NCI-H2107 treated with DMSO at 0.1 percent for 48 hours (cell line): ENCODE measurements around the gene PCBP3.
"Not testable (repeated sequence)": the region's sequence is repeated elsewhere in the genome, so short reads cannot be mapped to it uniquely, and the experiment has no call there.

Experiments
- DNase-seq: peaks from one replicate; lab custom pipeline; 2025; ENCODE audit not compliant: unreplicated experiment; lab: John Stamatoyannopoulos, UW

The PCBP3 gene

GRCh38 chr21:45669382-45669781, 25.9 kb downstream of the PCBP3 start:
- no peak for DNase-seq

DNA sequence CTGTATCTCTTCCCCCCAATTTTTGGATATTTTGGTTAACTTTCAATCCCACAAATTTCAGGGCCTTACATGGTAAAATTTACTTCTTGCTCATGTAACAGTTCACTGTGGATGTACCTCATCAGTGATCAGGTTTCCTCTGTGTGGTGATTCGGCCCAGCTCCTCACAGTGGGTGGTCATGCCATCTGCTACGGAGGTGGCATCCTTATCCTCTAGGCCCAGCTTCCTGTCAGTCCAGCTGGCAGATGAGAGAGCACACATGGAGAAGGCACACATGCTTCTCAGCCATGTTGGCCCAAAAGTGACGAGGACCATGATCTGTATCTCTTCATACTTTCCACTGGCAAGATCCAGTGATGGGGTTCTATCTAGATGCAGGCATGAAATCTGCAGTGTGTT, 27.2 kb downstream of the PCBP3 start:
- DNase-seq = no peak

GRCh38 chr21:45678790-45679189, 35.3 kb downstream of the PCBP3 start:
- not testable (repeated sequence) for DNase-seq

DNA sequence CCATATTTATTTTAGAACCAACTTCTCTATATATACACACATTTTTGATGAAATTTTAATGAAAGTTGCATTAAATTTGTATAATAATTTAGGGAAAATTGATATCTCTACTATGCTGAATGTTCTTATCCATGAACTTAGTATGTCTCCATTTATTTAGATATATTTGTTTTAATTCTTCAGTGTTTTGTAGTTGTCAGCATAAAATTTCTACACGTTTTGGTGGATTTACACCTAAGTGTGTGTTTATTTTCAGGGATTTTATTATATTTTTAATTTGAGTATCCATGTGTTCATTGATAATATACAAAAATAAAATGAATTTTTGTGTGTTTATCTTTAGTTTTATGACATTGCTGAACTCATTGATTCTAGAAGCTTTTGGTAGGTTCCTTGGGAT, 36.7 kb downstream of the PCBP3 start:
- DNase-seq = no peak

GRCh38 chr21:45695086-45695485, 51.6 kb downstream of the PCBP3 start:
- no peak for DNase-seq

GRCh38 chr21:45698493-45699184, 55.1 kb downstream of the PCBP3 start:
- no peak for DNase-seq

DNA sequence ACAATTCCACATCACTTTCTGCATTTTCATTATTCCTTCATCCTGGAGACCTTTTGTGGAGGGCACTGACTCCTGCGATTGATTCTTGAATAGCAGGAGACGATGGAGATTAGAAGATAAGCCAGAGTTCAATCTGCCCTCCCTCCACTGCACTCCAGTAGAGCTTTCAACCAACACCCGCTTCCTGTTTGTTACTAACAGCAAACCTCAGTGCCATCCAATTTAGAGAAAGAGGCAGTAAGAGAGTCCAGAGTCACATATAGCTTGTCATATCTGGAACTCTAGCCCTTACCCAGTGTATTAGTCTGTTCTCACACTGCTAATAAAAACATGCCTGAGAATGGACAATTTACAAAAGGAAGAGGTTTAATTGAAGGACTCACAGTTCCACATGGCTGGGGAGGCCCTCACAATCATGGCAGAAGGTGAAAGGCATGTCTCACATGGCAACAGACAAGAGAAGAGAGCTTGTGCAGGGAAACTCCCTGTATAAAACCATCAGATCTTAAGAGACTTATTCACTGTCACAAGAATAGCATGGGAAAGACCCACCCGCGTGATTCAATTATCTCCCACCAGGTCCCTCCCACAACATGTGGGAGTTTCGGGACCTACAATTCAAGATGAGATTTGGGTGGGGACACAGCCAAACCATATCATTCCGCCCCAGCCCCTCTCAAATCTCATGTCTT, 55.9 kb downstream of the PCBP3 start:
- no peak for DNase-seq

DNA sequence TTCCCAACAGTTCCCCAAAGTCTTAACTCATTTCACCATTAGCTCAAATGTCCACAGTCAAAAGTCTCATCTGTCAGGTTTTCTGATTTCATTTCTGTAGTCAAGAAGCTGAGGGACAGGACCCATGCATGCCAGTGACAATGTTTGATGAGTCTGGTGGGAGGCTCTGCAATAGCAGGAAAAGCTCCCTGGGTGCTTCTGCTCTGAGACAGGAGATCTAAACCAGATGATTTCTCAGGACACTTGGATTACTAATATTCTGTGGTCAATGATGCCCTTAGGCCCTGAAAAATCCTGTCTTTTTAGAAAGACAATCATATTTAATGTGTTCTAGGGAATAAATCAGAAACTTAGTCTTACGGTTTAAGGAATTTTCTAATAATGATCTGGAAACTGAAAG, 56.4 kb downstream of the PCBP3 start:
- no peak for DNase-seq

DNA sequence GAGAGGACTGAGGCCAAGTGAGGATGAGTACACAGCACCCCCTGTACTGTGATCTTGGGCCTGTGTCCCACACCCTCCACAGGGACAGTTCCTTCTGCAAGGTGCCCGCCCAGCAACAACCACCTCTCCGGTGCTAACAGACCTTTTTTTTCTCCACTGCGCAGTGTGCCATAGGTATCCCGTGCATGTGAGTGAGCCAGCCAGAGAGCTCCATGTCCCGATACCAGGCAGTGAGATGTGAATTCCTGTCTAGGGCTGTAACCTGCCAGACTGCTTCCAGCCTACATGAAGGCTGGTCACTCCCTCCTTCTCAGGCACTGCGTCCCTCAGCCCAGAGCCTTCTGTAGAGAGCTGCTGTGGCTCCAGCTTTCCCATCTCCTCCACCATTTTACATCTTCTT, 56.9 kb downstream of the PCBP3 start:
- no peak for DNase-seq

DNA sequence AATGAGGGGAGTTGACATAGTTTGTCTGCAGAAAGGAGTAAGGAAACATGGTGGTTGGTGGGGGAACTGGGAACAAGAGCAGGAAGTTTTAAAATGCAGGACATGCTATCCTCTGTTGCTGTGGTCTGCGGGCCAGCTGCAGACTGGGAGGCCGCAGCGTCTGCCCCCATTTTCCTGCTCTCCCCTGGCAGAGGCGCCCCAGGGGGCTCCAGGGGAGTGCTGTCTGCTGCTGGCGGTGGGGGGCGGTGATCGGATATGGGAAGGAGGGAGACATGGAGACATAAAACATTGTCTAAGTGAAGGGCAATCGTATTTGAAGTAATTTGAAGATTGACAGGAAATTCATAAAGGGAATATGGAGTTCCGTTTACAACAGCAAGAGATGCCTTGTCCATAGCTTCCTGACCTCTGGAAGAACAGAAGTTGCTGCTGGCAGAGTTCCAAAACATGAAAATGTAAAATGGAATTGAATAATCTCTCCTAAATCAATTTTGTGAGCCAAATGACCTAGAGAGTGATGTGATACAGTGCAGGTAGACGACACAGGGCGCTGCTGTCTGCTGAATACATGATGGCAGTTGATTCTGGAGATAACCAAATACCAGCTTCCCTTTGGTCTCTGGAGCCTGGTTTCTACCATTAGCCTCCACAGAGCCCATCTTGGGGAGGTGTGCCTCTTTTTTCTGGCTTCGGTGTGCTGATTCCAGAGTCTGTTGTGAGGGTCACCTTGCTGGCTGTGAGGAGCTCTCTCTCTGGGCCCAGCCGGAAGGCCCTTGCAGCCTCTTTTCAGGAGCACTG, 61.0 kb downstream of the PCBP3 start:
- no peak for DNase-seq

DNA sequence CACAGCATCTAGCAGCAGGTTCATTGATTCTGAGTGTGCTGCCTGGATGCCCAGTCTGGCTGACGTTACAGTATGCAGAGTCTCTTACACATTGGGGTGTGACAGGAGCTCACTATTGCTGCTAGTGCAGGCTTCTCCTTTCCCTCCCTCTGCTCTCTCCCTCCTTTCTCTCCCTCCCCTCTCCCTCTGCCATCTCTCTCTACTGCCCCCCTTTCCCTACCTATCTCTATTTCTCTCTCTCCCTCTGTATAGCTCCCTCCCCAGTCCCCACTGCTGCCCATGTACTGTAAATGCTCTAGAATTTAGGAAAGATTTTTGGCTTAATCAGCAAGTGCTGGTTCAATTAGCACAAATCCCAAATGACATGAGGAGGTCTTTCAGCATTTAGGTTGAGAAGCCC, 62.8 kb downstream of the PCBP3 start:
- no peak for DNase-seq

- no peak for DNase-seq
Observed at GRCh38 chr21:45709173-45709572, 65.6 kb downstream of the PCBP3 start.

- DNase-seq = no peak
Observed at GRCh38 chr21:45709696-45710268, 66.3 kb downstream of the PCBP3 start.

- not testable (repeated sequence) for DNase-seq
Observed at GRCh38 chr21:45710306-45710705, 66.8 kb downstream of the PCBP3 start.

- DNase-seq = no peak
Observed at GRCh38 chr21:45713613-45714012, 70.1 kb downstream of the PCBP3 start.

- no peak for DNase-seq
Observed at GRCh38 chr21:45715441-45715840, 71.9 kb downstream of the PCBP3 start.

GRCh38 chr21:45718413-45718812, 74.9 kb downstream of the PCBP3 start:
- DNase-seq = no peak

DNA sequence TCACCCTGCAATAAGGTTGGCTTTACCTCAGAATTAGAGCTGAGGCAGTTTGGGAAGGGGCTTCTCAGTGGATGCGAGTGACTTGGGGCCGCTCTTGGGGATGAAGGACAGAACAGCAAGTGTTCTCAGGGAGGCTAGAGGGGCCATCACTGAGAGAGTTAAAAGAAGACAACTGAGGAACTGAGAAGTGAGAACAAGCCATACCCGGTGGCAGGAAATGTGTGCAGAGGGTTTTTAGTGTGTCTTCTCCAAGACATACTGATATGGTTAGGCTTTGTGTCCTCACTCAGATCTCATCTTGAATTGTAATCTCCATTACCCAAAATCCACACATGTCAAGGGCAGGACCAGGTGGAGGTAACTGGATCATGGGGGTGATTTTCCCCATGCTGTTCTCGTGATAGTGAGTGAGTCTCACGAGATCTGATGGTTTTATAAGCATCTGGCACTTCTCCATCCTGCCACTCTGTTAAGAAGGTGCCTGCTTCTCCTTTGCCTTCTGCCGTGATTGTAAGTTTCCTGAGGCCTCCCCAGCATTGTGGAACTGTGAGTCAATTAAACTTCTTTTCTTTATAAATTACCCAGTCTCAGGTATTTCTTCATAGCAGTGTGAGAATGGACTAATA, 75.8 kb downstream of the PCBP3 start:
- no peak for DNase-seq

DNA sequence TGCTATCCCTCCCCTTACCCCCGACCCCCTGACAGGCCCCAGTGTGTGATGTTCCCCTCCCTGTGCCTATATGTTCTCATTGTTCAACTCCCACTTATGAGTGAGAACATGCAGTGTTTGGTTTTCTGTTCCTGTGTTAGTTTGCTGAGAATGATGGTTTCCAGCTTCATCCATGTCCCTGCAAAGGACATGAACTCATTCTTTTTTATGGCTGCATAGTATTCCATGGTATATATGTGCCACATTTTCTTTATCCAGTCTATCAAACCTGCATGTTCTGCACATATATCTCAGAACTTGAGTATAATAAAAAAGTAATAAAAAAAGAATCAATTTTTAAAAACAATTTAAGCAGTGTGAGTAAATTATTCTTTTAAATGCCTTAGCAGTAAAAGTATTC, 76.7 kb downstream of the PCBP3 start:
- not testable (repeated sequence) for DNase-seq

- no peak for DNase-seq
Observed at GRCh38 chr21:45721671-45722070, 78.1 kb downstream of the PCBP3 start.
